H1 (cell line): ENCODE data around the gene DIS3. TPM values are rescaled to one million over a fixed set of nuclear protein-coding genes. Genes with fewer than 3 reads are reported as not detected.

Source experiments
- CTCF ChIA-PET: fragments of 300-600 bp; sonication (Branson Sonifier 250); formaldehyde crosslinking; loops from one replicate; lab custom pipeline; 2021; ENCODE audit not compliant: partially characterized antibody; lab: Charles Lee
- POLR2A ChIA-PET: fragments of 300-600 bp; sonication (Branson Sonifier 250); formaldehyde crosslinking; loops from one replicate; lab custom pipeline; 2021; ENCODE audit warnings: inconsistent platforms; ENCODE audit not compliant: partially characterized antibody; lab: Charles Lee
- DNase-seq, 2 experiments: peaks; one replicate each; pipeline versions ENCODE4 v3.0.0 to v3.0.0-alpha.2; 2010 to 2022; ENCODE audit warnings: low spot score in 2 of 2, low read depth in 1 of 2, mixed read lengths in 1 of 2
- FAIRE-seq: peaks from 2 replicates; lab custom pipeline; 2011; peaks lifted over from hg19 to GRCh38; lab: Jason Lieb, UNC
- H2AFZ ChIP-seq: 2 replicates; pipeline ENCODE4 v1.8.1; 2012; ENCODE audit warnings: low read length, inconsistent platforms
- H2AK5ac ChIP-seq: 2 replicates; pipeline ENCODE4 v1.6.1; 2013; ENCODE audit warnings: low read depth, low read length
- H2BK120ac ChIP-seq: replicated peaks from 2 replicates; pipeline ENCODE3; 2013; ENCODE audit warnings: low read depth, low read length, inconsistent platforms
- H2BK12ac ChIP-seq: 2 replicates; pipeline ENCODE4 v1.6.1; 2013; ENCODE audit warnings: low read depth, low read length
- H2BK15ac ChIP-seq: 2 replicates; pipeline ENCODE4 v1.6.1; 2013; ENCODE audit warnings: low read length
- H2BK20ac ChIP-seq: 2 replicates; pipeline ENCODE4 v1.6.1; 2013; ENCODE audit warnings: low read length
- H2BK5ac ChIP-seq: 2 replicates; pipeline ENCODE4 v1.6.1; 2013; ENCODE audit warnings: low read depth, low read length
- H3K14ac ChIP-seq: 2 replicates; pipeline ENCODE4 v1.6.1; 2013; ENCODE audit warnings: inconsistent platforms; ENCODE audit not compliant: insufficient read length
- H3K18ac ChIP-seq: 2 replicates; pipeline ENCODE4 v1.6.1; 2013; ENCODE audit warnings: low read length; ENCODE audit errors: extremely low read depth
- H3K23ac ChIP-seq: 2 replicates; pipeline ENCODE4 v1.6.1; 2013; ENCODE audit warnings: inconsistent platforms; ENCODE audit not compliant: insufficient read length
- H3K23me2 ChIP-seq: 2 replicates; pipeline ENCODE4 v1.6.1; 2013; ENCODE audit warnings: low read depth, low read length
- H3K27ac ChIP-seq: 2 replicates; pipeline ENCODE4 v1.6.1; 2011; ENCODE audit warnings: low read depth, low read length, inconsistent platforms
- H3K27me3 ChIP-seq, 4 experiments: replicated peaks in 1 of 4; 1 replicate in 1 of 4; 2 replicates in 3 of 4; pipeline versions ENCODE4 v1.6.1 to v1.8.1; 2011 to 2013; ENCODE audit warnings: low read length in 3 of 4, mild to moderate bottlenecking in 3 of 4, inconsistent platforms in 2 of 4, mixed read lengths in 2 of 4, moderate library complexity in 1 of 4; ENCODE audit not compliant: control insufficient read depth in 3 of 4, insufficient read depth in 3 of 4; ENCODE audit errors: extremely low read depth in 1 of 4
- H3K36me3 ChIP-seq, 4 experiments: 2 replicates each; pipeline versions ENCODE4 v1.6.1 to v1.8.1; 2011 to 2013; ENCODE audit warnings: mild to moderate bottlenecking in 4 of 4, low read length in 3 of 4, moderate library complexity in 2 of 4, control low read depth in 1 of 4, inconsistent platforms in 1 of 4; ENCODE audit not compliant: insufficient read depth in 4 of 4, control insufficient read depth in 2 of 4
- H3K4ac ChIP-seq: replicated peaks from 2 replicates; pipeline ENCODE3; 2013; ENCODE audit warnings: low read length, low read depth, mixed read lengths, inconsistent platforms; ENCODE audit not compliant: insufficient read length
- H3K4me1 ChIP-seq, 4 experiments: replicated peaks in 1 of 4; 1 replicate in 1 of 4; 2 replicates in 3 of 4; pipeline versions ENCODE4 v1.6.1 to v1.8.1; 2011 to 2013; ENCODE audit warnings: low read length in 3 of 4, inconsistent platforms in 2 of 4, mixed read lengths in 1 of 4; ENCODE audit not compliant: insufficient read depth in 4 of 4, control insufficient read depth in 3 of 4
- H3K4me2 ChIP-seq, 2 experiments: 2 replicates each; pipeline versions ENCODE4 v1.6.1 to v1.8.1; 2011 to 2013; ENCODE audit warnings: low read depth in 2 of 2, low read length in 2 of 2, control low read depth in 1 of 2, inconsistent platforms in 1 of 2, mild to moderate bottlenecking in 1 of 2; ENCODE audit not compliant: insufficient read depth in 1 of 2
- H3K4me3 ChIP-seq, 4 experiments: fragments of 200-600, 300-600 bp in 1 of 4; sonication (generic), shearing (Covaris generic), sonication (Bioruptor Twin) in 1 of 4; 2 replicates each; pipeline versions ENCODE4 v1.5.1 to v1.8.1; 2011 to 2016; ENCODE audit warnings: low read length in 4 of 4, low read depth in 3 of 4, control low read depth in 2 of 4, inconsistent platforms in 2 of 4, mild to moderate bottlenecking in 2 of 4, mixed read lengths in 1 of 4, moderate library complexity in 1 of 4; ENCODE audit not compliant: insufficient read depth in 2 of 4; ENCODE audit errors: extremely low read depth in 1 of 4
- H3K56ac ChIP-seq: replicated peaks from 2 replicates; pipeline ENCODE3; 2013; ENCODE audit warnings: low read depth, mild to moderate bottlenecking, mixed read lengths, low read length, inconsistent platforms; ENCODE audit not compliant: insufficient read length
- H3K79me1 ChIP-seq: 2 replicates; pipeline ENCODE4 v1.6.1; 2013; ENCODE audit warnings: low read depth, low read length, control low read depth
- H3K79me2 ChIP-seq, 2 experiments: 2 replicates each; pipeline versions ENCODE4 v1.6.1 to v1.8.1; 2012 to 2013; ENCODE audit warnings: low read length in 2 of 2, mild to moderate bottlenecking in 2 of 2, inconsistent platforms in 1 of 2; ENCODE audit not compliant: insufficient read depth in 2 of 2, control insufficient read depth in 1 of 2
- H3K9ac ChIP-seq, 4 experiments: replicated peaks in 1 of 4; 1 replicate in 1 of 4; 2 replicates in 3 of 4; pipeline versions ENCODE4 v1.6.1 to v1.8.1; 2011 to 2013; ENCODE audit warnings: low read depth in 3 of 4, low read length in 3 of 4, control low read depth in 2 of 4, mild to moderate bottlenecking in 2 of 4, moderate library complexity in 2 of 4, inconsistent platforms in 1 of 4; ENCODE audit errors: extremely low read depth in 1 of 4
- H3K9me3 ChIP-seq, 2 experiments: 2 replicates each; pipeline versions ENCODE4 v1.6.1 to v1.8.1; 2012 to 2013; ENCODE audit warnings: mild to moderate bottlenecking in 2 of 2, moderate library complexity in 2 of 2, control low read depth in 1 of 2, inconsistent platforms in 1 of 2, low read depth in 1 of 2, low read length in 1 of 2, mixed read lengths in 1 of 2; ENCODE audit not compliant: insufficient read depth in 2 of 2
- H4K20me1 ChIP-seq, 2 experiments: replicated peaks in 1 of 2; 2 replicates each; pipeline versions ENCODE3 to v1.8.1; 2011 to 2013; ENCODE audit warnings: inconsistent platforms in 2 of 2, low read length in 2 of 2, mild to moderate bottlenecking in 1 of 2; ENCODE audit not compliant: insufficient read depth in 2 of 2, control insufficient read depth in 1 of 2
- H4K5ac ChIP-seq: 2 replicates; pipeline ENCODE4 v1.6.1; 2013; ENCODE audit warnings: low read length, low read depth, mixed read lengths, inconsistent platforms; ENCODE audit not compliant: insufficient read length
- H4K8ac ChIP-seq: 2 replicates; pipeline ENCODE4 v1.8.0; 2013; ENCODE audit warnings: mild to moderate bottlenecking, moderate library complexity, low read length, inconsistent platforms; ENCODE audit not compliant: insufficient read depth; ENCODE audit errors: extremely low read depth
- H4K91ac ChIP-seq: replicated peaks from 2 replicates; pipeline ENCODE3; 2013; ENCODE audit warnings: low read length, mixed read lengths, inconsistent platforms; ENCODE audit not compliant: insufficient read length
- ASH2L ChIP-seq: fragments of 200-600, 300-600 bp; sonication (generic); IDR thresholded peaks from one replicate; pipeline ENCODE4 v1.7.1; 2017; ENCODE audit warnings: low read length
- CBX5 ChIP-seq: fragments of 300-800, 300-1000 bp; sonication (generic); IDR thresholded peaks from 2 replicates; pipeline ENCODE4 v1.7.1; 2016; ENCODE audit warnings: antibody characterized with exemption, low read length, low read depth
- CEBPB ChIP-seq: IDR thresholded peaks from 2 replicates; pipeline ENCODE4 v1.6.1; 2012; ENCODE audit warnings: low read depth, low read length
- CTCF ChIP-seq, 3 experiments: IDR thresholded peaks; 1 replicate in 2 of 3; 2 replicates in 1 of 3; pipeline versions ENCODE4 v1.5.1 to v1.6.1; 2011; ENCODE audit warnings: low read length in 3 of 3, mild to moderate bottlenecking in 3 of 3, inconsistent platforms in 2 of 3, low read depth in 1 of 3, moderate library complexity in 1 of 3; ENCODE audit not compliant: insufficient read depth in 1 of 3; ENCODE audit errors: control extremely low read depth in 1 of 3
- POLR2A ChIP-seq, 2 experiments: IDR thresholded peaks; 1 replicate in 1 of 2; 2 replicates in 1 of 2; pipeline ENCODE4 v1.6.1; 2011; ENCODE audit warnings: low read depth in 2 of 2, low read length in 2 of 2, mild to moderate bottlenecking in 2 of 2; ENCODE audit errors: control extremely low read depth in 1 of 2
- RBBP5 ChIP-seq: IDR thresholded peaks from 2 replicates; pipeline ENCODE4 v1.7.1; 2012; ENCODE audit warnings: low read depth, mild to moderate bottlenecking, inconsistent platforms, low read length, moderate library complexity, borderline replicate concordance
- RNF2 ChIP-seq: fragments of 200-900, 300-1000 bp; sonication (generic); IDR thresholded peaks from 2 replicates; pipeline ENCODE4 v1.7.1; 2016; ENCODE audit warnings: borderline replicate concordance, low read depth, mild to moderate bottlenecking, antibody characterized with exemption, low read length; ENCODE audit not compliant: poor library complexity, severe bottlenecking; ENCODE audit errors: missing control alignments
- SIRT6 ChIP-seq: IDR thresholded peaks from one replicate; pipeline ENCODE4 v1.7.1; 2012; ENCODE audit warnings: low read length, inconsistent platforms
- SP2 ChIP-seq: IDR thresholded peaks from 2 replicates; pipeline ENCODE4 v1.6.1; 2012; ENCODE audit warnings: mild to moderate bottlenecking, low read length, inconsistent platforms
- SRF ChIP-seq: IDR thresholded peaks from 2 replicates; pipeline ENCODE4 v1.6.1; 2011; ENCODE audit warnings: mild to moderate bottlenecking, low read depth, low read length, moderate library complexity
- SUZ12 ChIP-seq: fragments of 200-600 bp; sonication (generic); IDR thresholded peaks from 2 replicates; pipeline ENCODE4 v1.6.1; 2012; ENCODE audit warnings: mild to moderate bottlenecking, inconsistent platforms, low read length, moderate library complexity, mixed read lengths
- TAF7 ChIP-seq: optimal IDR thresholded peaks from 2 replicates; pipeline ENCODE3; 2011; ENCODE audit warnings: low read depth, mild to moderate bottlenecking, inconsistent platforms, low read length, moderate library complexity, borderline replicate concordance
- YY1 ChIP-seq: IDR thresholded peaks from 2 replicates; pipeline ENCODE4 v1.6.1; 2011; ENCODE audit warnings: low read depth, mild to moderate bottlenecking, low read length
- WGBS, 2 experiments: shearing (Covaris generic) in 1 of 2; methylation state at CpG; one replicate each; pipeline versions ENCODE4 v1.1.6 to v1.1.7; 2013 to 2015; ENCODE audit warnings: low lambda C conversion rate in 2 of 2, mixed read lengths in 2 of 2, inconsistent platforms in 1 of 2, low coverage in 1 of 2, missing lambda C conversion rate in 1 of 2; ENCODE audit not compliant: insufficient replicate concordance in 2 of 2, insufficient coverage in 1 of 2, insufficient read length in 1 of 2; ENCODE audit errors: extremely low coverage in 1 of 2, missing lambda C conversion rate in 1 of 2; 5-methylcytosine and 5-hydroxymethylcytosine counted together
- polyA plus RNA-seq, 7 experiments: library from polyadenylated mRNA; depleted of rRNA in 3 of 7; stranded (reverse) in 5 of 7; unstranded in 2 of 7; fragments of >200 nt in 5 of 7; fragments of 200-250 nt in 2 of 7; gene quantifications; 1 replicate in 5 of 7; 2 replicates in 1 of 7; 4 replicates in 1 of 7; pipeline versions ENCODE4 v1.2.1 to v1.2.3, GENCODE V29; 2011 to 2013; ENCODE audit warnings: missing spikeins in 2 of 7, mixed read lengths in 2 of 7
- total RNA-seq: library from RNA; stranded (reverse); fragmentation: NEBNext Ultra II Directional; extraction: Animal tissue kit (Norgen Biotek cat#: 25700); gene quantifications from 2 replicates; pipeline ENCODE4 v1.2.1, GENCODE V29; 2021

The DIS3 gene
- total and polyA plus RNA-seq, 2 of the 8 experiments (the other 6 are each of a cell fraction or from before 2014, with no cell fraction given), result 10.8 to 39.9 TPM

GRCh38 chr13:72754111-72754510 is 27.6 kb downstream of the DIS3 start:
- Histone ChIP-seq H3K9ac (no peak overlapping the region), H3K14ac (no peak overlapping the region), H3K79me2 (no peaks in the 10 kb centered on the region), H3K36me3 (peaks cover 4 to 72% (median 26%) of the 10 kb centered on the region in 4 experiments; a peak in 7 of 8 replicates), H4K5ac (no peak overlapping the region), H2BK5ac (no peak overlapping the region), H3K9me3 (no peaks in the 10 kb centered on the region), H3K27ac (no peak overlapping the region), H3K18ac (no peak overlapping the region), H3K56ac (no peak overlapping the region), H3K4me1 (no peaks in the 10 kb centered on the region), H3K23ac (no peak overlapping the region), H3K4ac (no peak overlapping the region), H4K20me1 (peaks cover 0 to 1% of the 10 kb centered on the region in 2 experiments), H2BK15ac (no peak overlapping the region), H3K23me2 (no peaks in the 10 kb centered on the region), H3K4me3 (no peak overlapping the region), H3K27me3 (no peaks in the 10 kb centered on the region), H3K4me2 (no peak overlapping the region), H4K8ac (no peak overlapping the region), H2BK12ac (no peak overlapping the region), H4K91ac (no peak overlapping the region), H2BK120ac (no peak overlapping the region), H2AK5ac (no peak overlapping the region), H3K79me1 (no peaks in the 10 kb centered on the region), H2BK20ac (no peak overlapping the region), H2AFZ (no peak overlapping the region)
- ChIA-PET CTCF (no interaction called here), POLR2A (interaction anchor here (1.1 to 1.4 kb wide), 3 partner anchors 12 to 27 kb away, joined by 3 to 4 read pairs (median 3); no protein-coding TSS in a partner anchor)
- DNase-seq (no peak), FAIRE-seq (no peak)
- WGBS, 2 experiments, result 98% methylated on average over 5 of the region's 6 CpGs; no CpG with 5 or more reads in 1 of the 2 experiments
- TF ChIP-seq POLR2A (IDR thresholded peaks at IDR 0.05; ENCODE audit: control extremely low read depth in 1 of 2, low read depth in 2 of 2, low read length in 2 of 2), result no peak
- TF ChIP-seq SP2, result no peak
- TF ChIP-seq YY1, result no peak
- TF ChIP-seq CEBPB, result no peak
- TF ChIP-seq SIRT6, result no peak
- TF ChIP-seq SRF, result no peak
- no peak for TF ChIP-seq CBX5
- TF ChIP-seq RBBP5, result no peak
- TF ChIP-seq ASH2L, result no peak
- TF ChIP-seq RNF2, result no peak
- no peak for TF ChIP-seq CTCF (IDR thresholded peaks at IDR 0.05; ENCODE audit: control extremely low read depth in 1 of 3, insufficient read depth in 1 of 3, low read depth in 1 of 3, low read length in 3 of 3)
- no peak for TF ChIP-seq SUZ12
- no peak for TF ChIP-seq TAF7
